Heart right ventricle (tissue), 16 donors: ENCODE results near the gene CEP97. TPM values are rescaled to one million over a fixed set of nuclear protein-coding genes. Genes with fewer than 3 reads are reported as not detected.
A peak's percentile ranks its signal among the peaks of the same experiment; 100 is the strongest.
"Not testable (repeated sequence)": the region's sequence is repeated elsewhere in the genome, so short reads cannot be mapped to it uniquely, and the experiment has no call there.

Source experiments
- ATAC-seq, 8 donors: fragments of 200-7000 bp; cut with Tn5 transposase; one replicate each; pipeline ENCODE4 v1.9.1; 2020; ENCODE audit warnings: mild to moderate bottlenecking in 8 of 8, moderate library complexity in 8 of 8, moderate number of reproducible peaks in 1 of 8
- DNase-seq, 2 donors: peaks; one replicate each; pipeline ENCODE4 v3.0.0-alpha.2; 2020
- H3K27ac ChIP-seq, 10 donors: fragments of 200-600 bp; sonication (generic) in 2 of 10; one replicate each; pipeline versions ENCODE4 v1.5.0 to v1.8.0; 2020 to 2022; ENCODE audit warnings: mild to moderate bottlenecking in 3 of 10
- H3K27me3 ChIP-seq, 7 donors: fragments of 200-600 bp; one replicate each; pipeline ENCODE4 v1.8.0; 2021 to 2022; ENCODE audit warnings: mild to moderate bottlenecking in 2 of 7
- H3K36me3 ChIP-seq, 9 donors: fragments of 200-600 bp; sonication (generic) in 1 of 9; one replicate each; pipeline versions ENCODE4 v1.5.0 to v1.8.0; 2020 to 2022; ENCODE audit warnings: mild to moderate bottlenecking in 2 of 9
- H3K4me1 ChIP-seq, 9 donors: fragments of 200-600 bp; sonication (generic) in 1 of 9; one replicate each; pipeline versions ENCODE4 v1.5.0 to v1.8.0; 2020 to 2022; ENCODE audit warnings: mild to moderate bottlenecking in 4 of 9
- H3K4me3 ChIP-seq, 10 donors: fragments of 200-600 bp; sonication (generic) in 2 of 10; one replicate each; pipeline versions ENCODE4 v1.5.0 to v1.8.0; 2020 to 2022; ENCODE audit warnings: mild to moderate bottlenecking in 7 of 10, moderate library complexity in 2 of 10
- H3K9me3 ChIP-seq, 11 donors: fragments of 200-600 bp in 10 of 11; sonication (generic) in 2 of 11; one replicate each; pipeline versions ENCODE4 v1.5.0 to v1.8.0; 2013 to 2022; ENCODE audit warnings: mild to moderate bottlenecking in 2 of 11, control low read depth in 1 of 11, moderate library complexity in 1 of 11
- WGBS, 2 donors: extraction: QIAGEN DNeasy Blood & Tissue Kit; methylation state at CpG; one replicate each; pipeline ENCODE4 v1.1.7; 2013; ENCODE audit warnings: inconsistent platforms in 1 of 2; 5-methylcytosine and 5-hydroxymethylcytosine counted together
- intact Hi-C, 10 donors: fragments of 100-400 bp; cut with DNase I; formaldehyde crosslinking; loops; one replicate each; pipeline versions ENCODE4 v1.11.1 to v1.14.2; 2022
- polyA plus RNA-seq, 2 donors: library from polyadenylated mRNA; stranded (reverse); fragments of 200-250 nt; gene quantifications; one replicate each; pipeline ENCODE4 v1.2.3, GENCODE V29; 2013
- total RNA-seq, 10 donors: library from RNA; stranded (reverse); fragmentation: NEBNext Ultra II Directional in 3 of 10; extraction: Animal tissue kit (Norgen Biotek cat#: 25700) in 3 of 10; gene quantifications; one replicate each; pipeline versions ENCODE4 v1.2.1 to v1.2.4, GENCODE V29; 2021 to 2023
- TF ChIP-seq, protein P1 (sequence below), 9 donors: fragments of 200-600 bp; sonication (generic) in 2 of 9; IDR thresholded peaks; one replicate each; pipeline versions ENCODE4 v1.5.0 to v1.8.0; 2021 to 2022; ENCODE audit warnings: antibody characterized with exemption in 9 of 9, mild to moderate bottlenecking in 5 of 9, moderate library complexity in 1 of 9
- donor health status: Arrhythmogenic right ventricular cardiomyopathy.
- donor health status: ischemic (EF 13 %, LVEDD 7.1; RV severe dilation, severe dysfunction).
- donor health status: healthy with polysubstance abuse.
- donor health status: DM: no; HTN: yes; CAD: no.
- donor health status: DM: no; HTN: no; CAD: no.
- donor health status: ischemic (EF 25% LVEDD 6.9; RV normal size, moderate dysfunction).
- donor health status: ischemic (EF 25% LVEDD 5.7; RV mildly dilated, moderate dysfunction).
- donor health status: healthy.
- donor health status: DM: yes; HTN: yes; CAD: no.
- donor health status: Ischemic cardiomyopathy.
- donor health status: ischemic (EF 35%, LVEDD 5.7; RV mildly dilated, moderate dysfunction).
- donor health status: nonischemic (EF 11% LVEDD 7.7; RV severe dilation, severe dysfunction).
- donor health status: DM: yes; HTN: yes; CAD: no.
- donor health status: PGD.
- donor health status: ischemic (EF 29% LVEDD 5.4; RV normal size, mild dysfunction).
- donor health status: nonischemic (EF 23%, LVEDD 6.1; RV moderate dilation, normal function).

Gene CEP97
- total and polyA plus RNA-seq, 12 donors, result 1.2 to 11.4 (median 7.8) TPM

DNA sequence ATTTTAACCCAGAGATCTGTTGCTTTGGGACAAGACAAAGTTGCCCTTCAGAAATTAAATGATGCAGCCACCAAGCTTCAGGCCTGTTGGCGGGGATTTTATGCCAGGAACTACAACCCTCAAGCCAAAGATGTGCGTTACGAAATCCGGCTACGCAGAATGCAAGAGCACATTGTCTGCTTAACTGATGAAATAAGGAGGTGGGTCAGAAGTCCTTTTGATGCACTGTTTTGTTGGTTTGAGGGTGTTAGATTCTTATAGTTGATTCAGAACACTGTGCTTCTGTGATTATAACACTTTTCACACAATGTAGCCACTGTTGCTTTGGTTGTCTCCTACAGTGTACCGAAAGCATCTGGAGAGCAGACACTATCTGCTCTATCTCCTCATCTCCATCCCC is 33.8 kb downstream of the CEP97 start:
- H3K27ac ChIP-seq, result no peak overlapping the region
- no peaks in the 10 kb centered on the region for H3K4me1 ChIP-seq
- DNase-seq (no peak), ATAC-seq (no peak)
- TF ChIP-seq, protein P1, sequence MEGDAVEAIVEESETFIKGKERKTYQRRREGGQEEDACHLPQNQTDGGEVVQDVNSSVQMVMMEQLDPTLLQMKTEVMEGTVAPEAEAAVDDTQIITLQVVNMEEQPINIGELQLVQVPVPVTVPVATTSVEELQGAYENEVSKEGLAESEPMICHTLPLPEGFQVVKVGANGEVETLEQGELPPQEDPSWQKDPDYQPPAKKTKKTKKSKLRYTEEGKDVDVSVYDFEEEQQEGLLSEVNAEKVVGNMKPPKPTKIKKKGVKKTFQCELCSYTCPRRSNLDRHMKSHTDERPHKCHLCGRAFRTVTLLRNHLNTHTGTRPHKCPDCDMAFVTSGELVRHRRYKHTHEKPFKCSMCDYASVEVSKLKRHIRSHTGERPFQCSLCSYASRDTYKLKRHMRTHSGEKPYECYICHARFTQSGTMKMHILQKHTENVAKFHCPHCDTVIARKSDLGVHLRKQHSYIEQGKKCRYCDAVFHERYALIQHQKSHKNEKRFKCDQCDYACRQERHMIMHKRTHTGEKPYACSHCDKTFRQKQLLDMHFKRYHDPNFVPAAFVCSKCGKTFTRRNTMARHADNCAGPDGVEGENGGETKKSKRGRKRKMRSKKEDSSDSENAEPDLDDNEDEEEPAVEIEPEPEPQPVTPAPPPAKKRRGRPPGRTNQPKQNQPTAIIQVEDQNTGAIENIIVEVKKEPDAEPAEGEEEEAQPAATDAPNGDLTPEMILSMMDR (IDR thresholded peaks at IDR 0.05), result no peak
- WGBS, 2 donors, result 93 to 97% methylated on average over 6 of the region's 6 CpGs
- H3K9me3 ChIP-seq, result no peaks in the 10 kb centered on the region
- intact Hi-C loops, result no loop called here
- peaks cover 0 to 68% (median 25%) of the 10 kb centered on the region in 9 donors for H3K36me3 ChIP-seq
- no peaks in the 10 kb centered on the region for H3K27me3 ChIP-seq
- no peak overlapping the region for H3K4me3 ChIP-seq

DNA sequence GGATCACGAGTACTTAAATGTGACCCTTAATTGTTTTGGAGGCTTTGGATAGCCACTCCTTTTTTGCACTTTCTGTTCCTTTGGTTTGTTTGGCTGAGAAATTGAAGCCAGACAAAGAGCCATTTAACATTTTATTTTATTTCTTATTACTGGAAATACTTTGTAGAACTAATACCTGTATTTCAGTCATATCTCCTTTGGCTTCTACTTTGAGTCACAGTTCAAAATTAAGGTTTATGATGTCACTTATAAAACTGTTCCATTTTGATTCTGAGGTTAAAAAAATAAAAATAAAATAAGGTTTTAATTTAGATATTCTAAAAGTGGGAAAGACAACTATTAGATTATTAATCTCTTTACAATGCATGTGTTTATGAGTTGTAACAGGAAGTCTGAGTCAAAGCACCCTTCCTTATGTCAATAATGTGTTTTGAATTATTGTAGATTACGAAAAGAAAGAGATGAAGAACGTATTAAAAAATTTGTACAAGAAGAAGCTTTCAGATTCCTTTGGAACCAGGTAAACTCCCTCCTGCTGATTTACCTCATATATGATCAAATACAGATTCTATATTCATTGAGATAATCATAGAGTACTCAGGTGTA is 37.7 kb downstream of the CEP97 start:
- Histone ChIP-seq H3K27me3 (no peaks in the 10 kb centered on the region), H3K9me3 (no peaks in the 10 kb centered on the region), H3K4me1 (no peaks in the 10 kb centered on the region), H3K4me3 (no peak overlapping the region), H3K36me3 (peaks cover 0 to 76% (median 23%) of the 10 kb centered on the region in 9 donors), H3K27ac (no peak overlapping the region)
- no peak for ATAC-seq
- TF ChIP-seq, protein P1 (IDR thresholded peaks at IDR 0.05), result no peak
- intact Hi-C loops, result no loop called here
- WGBS, 2 donors, result 73 to 78% methylated on average over 3 of the region's 3 CpGs
- no peak for DNase-seq

DNA sequence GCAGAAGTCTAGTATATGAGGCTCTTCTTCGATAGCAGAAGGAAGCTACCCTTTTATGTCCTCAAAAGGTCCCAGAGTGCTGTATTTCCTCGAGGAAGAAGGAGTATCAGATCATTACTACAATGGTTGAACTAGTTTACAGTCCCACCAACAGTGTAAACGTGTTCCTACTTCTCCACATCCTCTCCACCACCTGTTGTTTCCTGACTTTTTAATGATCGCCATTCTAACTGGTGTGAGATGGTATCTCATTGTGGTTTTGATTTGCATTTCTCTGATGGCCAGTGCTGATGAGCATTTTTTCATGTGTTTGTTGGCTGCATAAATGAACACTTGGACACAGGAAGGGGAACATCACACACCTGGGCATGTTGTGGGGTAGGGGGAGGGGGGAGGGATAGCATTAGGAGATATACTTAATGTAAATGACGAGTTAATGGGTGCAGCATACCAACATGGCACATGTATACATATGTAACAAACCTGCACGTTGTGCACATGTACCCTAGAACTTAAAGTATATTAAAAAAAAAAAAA is 53.4 kb downstream of the CEP97 start:
- H3K27ac ChIP-seq, result peak overlapping the region in 1 of 10 donors; percentile 95
- ATAC-seq, result not testable (repeated sequence)
- 86 to 90% methylated on average over 6 of the region's 6 CpGs for WGBS, 2 donors

DNA sequence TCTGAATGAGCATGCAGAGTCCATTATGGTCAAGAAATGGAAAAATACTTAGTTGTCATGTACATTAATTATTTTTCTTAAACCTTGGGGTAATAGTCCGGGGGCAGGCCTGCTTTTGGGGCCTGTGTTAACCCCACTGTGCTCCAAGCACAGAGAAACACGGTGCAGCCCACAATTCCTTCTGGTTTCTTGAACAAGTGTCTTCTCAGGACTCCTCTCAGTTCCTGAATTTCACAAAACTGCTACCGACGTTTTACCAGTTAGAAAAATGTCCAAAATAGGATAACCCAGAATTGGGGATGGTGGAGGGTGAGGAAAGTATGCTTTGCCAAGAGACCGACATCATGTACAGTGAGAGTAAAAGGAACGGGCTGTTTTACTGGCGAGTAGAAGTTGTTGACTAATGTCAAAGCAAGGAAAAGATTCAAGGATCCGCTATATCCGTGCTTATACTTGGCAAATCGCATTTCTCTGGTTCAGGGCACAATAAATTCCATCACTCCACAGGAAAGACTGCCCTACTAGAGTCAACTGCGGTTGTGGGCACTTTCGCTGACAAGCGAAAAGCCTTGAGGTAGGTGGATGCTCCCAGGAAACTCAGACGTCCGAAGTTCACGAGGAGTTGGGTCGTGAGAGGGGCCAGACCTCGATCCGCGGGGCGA is 54.1 kb downstream of the CEP97 start:
- Histone ChIP-seq H3K4me3 (peak overlapping the region; percentile 59 to 98 (median 81)), H3K4me1 (peaks cover 0 to 28% (median 24%) of the 10 kb centered on the region in 9 donors), H3K36me3 (peaks cover 0 to 15% (median 9%) of the 10 kb centered on the region in 9 donors), H3K9me3 (no peaks in the 10 kb centered on the region), H3K27me3 (no peaks in the 10 kb centered on the region), H3K27ac (peak overlapping the region; percentile 51 to 95 (median 90))
- TF ChIP-seq, protein P1 (IDR thresholded peaks at IDR 0.05), result no peak
- intact Hi-C loops, result loop anchor here in 4 of 10 donors (2.0 to 10.0 kb wide), 5 partner anchors 46 to 92 kb away; partner anchors contain the start of genes CEP97 (in 2 of the 4) and RPL24 (in 1 of the 4)
- no peak for DNase-seq
- 22 to 26% methylated on average over 21 of the region's 21 CpGs for WGBS, 2 donors
- peak in 1 of 8 donors; percentile 10 for ATAC-seq

More for the DNA sequence above, 53.4 kb downstream of the CEP97 start:
- H3K4me1 ChIP-seq, result peaks cover 0 to 28% (median 24%) of the 10 kb centered on the region in 9 donors
- not testable (repeated sequence) for DNase-seq, H3K9me3 ChIP-seq, H3K27me3 ChIP-seq, H3K36me3 ChIP-seq, H3K4me3 ChIP-seq
- intact Hi-C loops, result loop anchor here in 4 of 10 donors (2.0 to 10.0 kb wide), 5 partner anchors 46 to 91 kb away; partner anchors contain the start of genes CEP97 (in 2 of the 4) and RPL24 (in 1 of the 4)
